B cell (primary cell): Measurements from ENCODE around the gene EPB41L5. TPM values are rescaled to one million over a fixed set of nuclear protein-coding genes. Genes with fewer than 3 reads are reported as not detected.

Source experiments
- ATAC-seq: fragments of 200-7000 bp; cut with Tn5 transposase; one replicate; pipeline ENCODE4 v1.10.0; 2021; ENCODE audit warnings: low read depth, mild to moderate bottlenecking, moderate number of reproducible peaks, moderate library complexity
- CTCF ChIA-PET: fragments of 350-600 bp; sonication (Branson Sonifier 250); formaldehyde crosslinking; loops from one replicate; lab custom pipeline; 2021; ENCODE audit warnings: antibody characterized with exemption, inconsistent platforms; lab: Charles Lee
- POLR2A ChIA-PET: fragments of 350-600 bp; sonication (Branson Sonifier 250); formaldehyde crosslinking; loops from one replicate; lab custom pipeline; 2021; ENCODE audit warnings: antibody characterized with exemption; lab: Charles Lee
- DNase-seq: peaks from one replicate; pipeline ENCODE4 v3.0.0; 2013
- H2AFZ ChIP-seq: 2 replicates; pipeline ENCODE4 v1.6.1; 2012; ENCODE audit warnings: mild to moderate bottlenecking, low read depth, low read length; ENCODE audit not compliant: insufficient read depth, poor library complexity, severe bottlenecking
- H3K27ac ChIP-seq, 2 donors: 1 replicate in 1 of 2; 2 replicates in 1 of 2; pipeline ENCODE4 v1.5.1; 2012 to 2013; ENCODE audit warnings: low read length in 2 of 2, mild to moderate bottlenecking in 2 of 2, moderate library complexity in 1 of 2
- H3K27me3 ChIP-seq, 4 experiments: fragments of 200-600 bp in 1 of 4; sonication (generic) in 1 of 4; replicated peaks in 1 of 4; 1 replicate in 2 of 4; 2 replicates in 2 of 4; pipeline versions ENCODE4 v1.6.1 to v1.7.0; 2013 to 2016; ENCODE audit warnings: low read length in 3 of 4, mild to moderate bottlenecking in 2 of 4, mixed read lengths in 1 of 4, moderate library complexity in 1 of 4; ENCODE audit not compliant: insufficient read depth in 4 of 4, control insufficient read depth in 3 of 4; ENCODE audit errors: control extremely low read depth in 1 of 4
- H3K36me3 ChIP-seq, 2 experiments: replicated peaks in 1 of 2; 1 replicate in 1 of 2; 2 replicates in 1 of 2; pipeline versions ENCODE4 v1.6.1 to v1.7.1; 2013; ENCODE audit warnings: low read length in 1 of 2; ENCODE audit not compliant: insufficient read depth in 2 of 2, control insufficient read depth in 1 of 2; ENCODE audit errors: control extremely low read depth in 1 of 2, extremely low read depth in 1 of 2
- H3K4me1 ChIP-seq, 2 donors: fragments of 200-600 bp in 1 of 2; sonication (generic) in 1 of 2; 1 replicate in 1 of 2; 2 replicates in 1 of 2; pipeline versions ENCODE4 v1.5.1 to v1.6.1; 2013 to 2017; ENCODE audit warnings: low read length in 2 of 2; ENCODE audit not compliant: control insufficient read depth in 2 of 2, insufficient read depth in 2 of 2
- H3K4me2 ChIP-seq: replicated peaks from 2 replicates; pipeline ENCODE3; 2012; ENCODE audit warnings: mild to moderate bottlenecking, low read depth, low read length; ENCODE audit not compliant: poor library complexity, severe bottlenecking
- H3K4me3 ChIP-seq, 5 experiments: fragments of 200-600 bp in 1 of 5; sonication (generic) in 1 of 5; 1 replicate in 3 of 5; 2 replicates in 2 of 5; pipeline versions ENCODE4 v1.5.1 to v1.7.0; 2011 to 2016; ENCODE audit warnings: low read length in 4 of 5, mild to moderate bottlenecking in 4 of 5, low read depth in 2 of 5, control low read depth in 1 of 5, moderate library complexity in 1 of 5; ENCODE audit not compliant: insufficient read depth in 1 of 5; ENCODE audit errors: control extremely low read depth in 1 of 5, extremely low read depth in 1 of 5
- H3K79me2 ChIP-seq: fragments of 200-600 bp; sonication (generic); one replicate; pipeline ENCODE4 v1.6.0; 2016; ENCODE audit warnings: low read length; ENCODE audit not compliant: control insufficient read depth, insufficient read depth
- H3K9ac ChIP-seq: fragments of 200-600 bp; sonication (generic); 2 replicates; pipeline ENCODE4 v1.6.1; 2017; ENCODE audit warnings: mild to moderate bottlenecking, low read length, moderate library complexity
- H3K9me3 ChIP-seq, 3 donors: one replicate each; pipeline versions ENCODE4 v1.6.1 to v1.7.1; 2013; ENCODE audit warnings: low read length in 2 of 3; ENCODE audit not compliant: control insufficient read depth in 2 of 3, insufficient read depth in 1 of 3; ENCODE audit errors: control extremely low read depth in 1 of 3
- H4K20me1 ChIP-seq: 2 replicates; pipeline ENCODE4 v1.6.0; 2012; ENCODE audit warnings: mild to moderate bottlenecking, low read length; ENCODE audit not compliant: insufficient read depth, control insufficient read depth, poor library complexity, severe bottlenecking
- H3K27ac Mint-ChIP-seq: one replicate; pipeline ENCODE4 v1.8.0; 2021; ENCODE audit warnings: mixed read lengths
- H3K27me3 Mint-ChIP-seq: one replicate; pipeline ENCODE4 v1.8.0; 2021; ENCODE audit warnings: mixed read lengths
- H3K4me1 Mint-ChIP-seq: one replicate; pipeline ENCODE4 v1.8.0; 2021; ENCODE audit warnings: mixed read lengths
- H3K4me3 Mint-ChIP-seq: one replicate; pipeline ENCODE4 v1.8.0; 2021; ENCODE audit warnings: mixed read lengths
- H3K9me3 Mint-ChIP-seq: one replicate; pipeline ENCODE4 v1.8.0; 2022; ENCODE audit warnings: mixed read lengths; ENCODE audit not compliant: insufficient read depth
- CTCF ChIP-seq: fragments of 200-600 bp; IDR thresholded peaks from one replicate; pipeline ENCODE4 v1.8.0; 2022; ENCODE audit warnings: antibody characterized with exemption, mild to moderate bottlenecking
- EZH2 ChIP-seq: IDR thresholded peaks from 2 replicates; pipeline ENCODE4 v1.6.1; 2012; ENCODE audit warnings: borderline replicate concordance, low read depth, mild to moderate bottlenecking, moderate library complexity, low read length; ENCODE audit not compliant: insufficient read depth, poor library complexity, severe bottlenecking
- WGBS: methylation state at CpG from one replicate; pipeline ENCODE4 v1.1.5; 2013; ENCODE audit warnings: missing lambda C conversion rate; ENCODE audit not compliant: insufficient coverage; 5-methylcytosine and 5-hydroxymethylcytosine counted together
- intact Hi-C: fragments of 100-400 bp; cut with micrococcal nuclease; formaldehyde crosslinking; loops from one replicate; pipeline ENCODE4 v1.10.0; 2022
- polyA minus RNA-seq: library from RNA; depleted of rRNA, polyadenylated mRNA; stranded (reverse); fragments of >200 nt; gene quantifications from 2 replicates; pipeline ENCODE4 v1.2.3, GENCODE V29; 2012
- polyA plus RNA-seq: library from polyadenylated mRNA; depleted of rRNA; stranded (reverse); fragments of >200 nt; gene quantifications from 2 replicates; pipeline ENCODE4 v1.2.3, GENCODE V29; 2012
- total RNA-seq, 2 donors: library from RNA; stranded (reverse); fragments of 120-200 nt in 1 of 2; gene quantifications; 1 replicate in 1 of 2; 2 replicates in 1 of 2; pipeline versions ENCODE4 v1.2.3 to v1.2.4, GENCODE V29; 2013 to 2022

The EPB41L5 gene
- total RNA-seq = 14.0 and 15.0 TPM in 2 replicates
- 10.0 TPM for total RNA-seq (2013)
- 3.9 and 6.1 TPM in 2 replicates for polyA plus RNA-seq
- 5.7 and 12.2 TPM in 2 replicates for polyA minus RNA-seq

DNA sequence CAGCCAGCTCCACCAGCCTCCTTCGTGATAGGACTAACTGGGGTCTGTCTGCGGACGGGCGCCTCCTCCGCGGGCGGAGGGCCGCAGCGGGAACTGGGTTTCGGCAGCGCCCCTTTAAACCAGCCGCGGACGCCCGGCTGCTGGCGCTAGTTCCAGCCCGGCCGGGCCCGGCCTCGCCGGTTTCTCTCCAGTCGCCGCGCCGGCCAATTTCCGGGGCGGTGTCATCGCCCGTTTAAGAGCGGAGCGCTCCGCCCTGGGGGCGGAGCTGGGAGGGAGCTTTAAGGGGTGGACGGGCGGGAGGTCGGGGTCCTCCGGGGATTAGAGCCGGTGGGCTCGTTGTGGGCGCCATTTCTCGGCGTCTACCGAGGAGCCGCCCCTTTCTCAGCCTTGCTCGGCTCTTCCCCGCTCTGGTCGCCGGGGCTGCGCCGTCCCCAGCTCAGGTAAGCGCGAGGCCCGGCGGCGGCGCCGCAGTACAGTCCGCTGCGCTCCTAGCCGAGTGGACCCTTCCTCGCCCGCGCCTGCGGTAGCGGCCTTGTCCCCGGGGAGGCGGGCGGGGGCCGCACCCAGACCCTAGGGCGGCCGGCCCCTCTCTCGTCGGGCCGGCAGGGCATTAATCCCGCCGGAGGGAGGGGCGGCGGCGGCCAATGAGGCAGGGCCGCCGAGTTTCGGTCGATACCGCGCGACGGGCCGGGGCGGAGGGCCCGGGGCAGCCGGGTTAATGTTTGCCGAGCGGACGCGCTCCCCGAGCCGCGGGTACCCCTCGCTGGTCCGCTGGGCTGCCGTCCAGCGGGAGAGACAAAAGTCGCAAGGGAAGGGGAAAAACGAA, at the start of gene EPB41L5:
Gene EPB41L5 (plus strand): TSS at position 307 of the 826 bp plus-strand sequence. CDS start 6,008 bp downstream, outside the sequence.
- Histone ChIP-seq H3K4me3 (peak within 1 kb of the TSS; percentile 65 to 88 (median 77)), H3K79me2 (peaks cover 16% of the 10 kb centered on the region), H3K27me3 (no peaks in the 10 kb centered on the region), H3K9ac (peak within 1 kb of the TSS; percentile 76), H3K4me1 (peaks cover 11 to 12% of the 10 kb centered on the region in 2 donors), H3K4me2 (peak within 1 kb of the TSS; percentile 77), H3K27ac (peak within 1 kb of the TSS; percentile 58 to 80), H3K9me3 (no peaks in the 10 kb centered on the region), H3K36me3 (no peaks in the 10 kb centered on the region), H4K20me1 (no peaks in the 10 kb centered on the region), H2AFZ (peak within 1 kb of the TSS; percentile 93)
- H3K4me3 Mint-ChIP-seq = peak within 1 kb of the TSS; percentile 91
- intact Hi-C loops = loop anchor here (1.0 to 2.0 kb wide), 4 partner anchors 164 to 254 kb away; partner anchors contain the start of genes PTPN4, RALB and TMEM185B
- ChIA-PET CTCF (interaction anchor here (0.9 to 1.8 kb wide), 5 partner anchors 163 to 334 kb away, joined by 3 to 16 read pairs (median 3); partner anchors contain the start of genes TMEM177 and TMEM185B), POLR2A (interaction anchor here (0.7 to 1.1 kb wide), 3 partner anchors 164 to 239 kb away, joined by 3 to 4 read pairs (median 3); no protein-coding TSS in a partner anchor)
- no peaks in the 10 kb centered on the region for H3K27me3 Mint-ChIP-seq
- DNase-seq = peak; percentile 87
- under 1% methylated on average over 104 of the region's 104 CpGs for WGBS
- H3K27ac Mint-ChIP-seq = peak within 1 kb of the TSS; percentile 69
- H3K4me1 Mint-ChIP-seq = peaks cover 30% of the 10 kb centered on the region
- peak; percentile 90 for ATAC-seq
- TF ChIP-seq EZH2 = no peak
- TF ChIP-seq CTCF = no peak
- H3K9me3 Mint-ChIP-seq = no peaks in the 10 kb centered on the region

- ChIA-PET CTCF (no interaction called here), POLR2A (no interaction called here)
- ATAC-seq = no peak
- Histone ChIP-seq H3K4me1 (no peaks in the 10 kb centered on the region), H3K9ac (no peak overlapping the region), H3K36me3 (peaks cover 0 to 8% of the 10 kb centered on the region in 2 experiments), H3K4me3 (no peak overlapping the region), H3K79me2 (no peaks in the 10 kb centered on the region), H3K27me3 (no peaks in the 10 kb centered on the region), H3K9me3 (no peaks in the 10 kb centered on the region), H3K27ac (no peak overlapping the region), H4K20me1 (no peaks in the 10 kb centered on the region), H3K4me2 (no peak overlapping the region), H2AFZ (no peak overlapping the region)
- TF ChIP-seq CTCF (no peak), EZH2 (no peak)
- no peaks in the 10 kb centered on the region for H3K4me1 Mint-ChIP-seq
- no peak for DNase-seq
- H3K9me3 Mint-ChIP-seq = no peaks in the 10 kb centered on the region
- intact Hi-C loops = no loop called here
- no peak overlapping the region for H3K4me3 Mint-ChIP-seq
- no peak overlapping the region for H3K27ac Mint-ChIP-seq
- H3K27me3 Mint-ChIP-seq = no peaks in the 10 kb centered on the region
These were observed 31.0 kb upstream of the EPB41L5 start for GRCh38 chr2:119981896-119982295.
